ENCODE measurements around the gene PECR. TPM values are rescaled to one million over a fixed set of nuclear protein-coding genes. Genes with fewer than 3 reads are reported as not detected.
A peak's percentile ranks its signal among the peaks of the same experiment; 100 is the strongest.

Gene PECR
- total and polyA plus RNA-seq, 10 of the 15 experiments (the other 5 are each of a cell fraction or from before 2014, with no cell fraction given) = 7.6 to 37.4 (median 25.7) TPM

DNA sequence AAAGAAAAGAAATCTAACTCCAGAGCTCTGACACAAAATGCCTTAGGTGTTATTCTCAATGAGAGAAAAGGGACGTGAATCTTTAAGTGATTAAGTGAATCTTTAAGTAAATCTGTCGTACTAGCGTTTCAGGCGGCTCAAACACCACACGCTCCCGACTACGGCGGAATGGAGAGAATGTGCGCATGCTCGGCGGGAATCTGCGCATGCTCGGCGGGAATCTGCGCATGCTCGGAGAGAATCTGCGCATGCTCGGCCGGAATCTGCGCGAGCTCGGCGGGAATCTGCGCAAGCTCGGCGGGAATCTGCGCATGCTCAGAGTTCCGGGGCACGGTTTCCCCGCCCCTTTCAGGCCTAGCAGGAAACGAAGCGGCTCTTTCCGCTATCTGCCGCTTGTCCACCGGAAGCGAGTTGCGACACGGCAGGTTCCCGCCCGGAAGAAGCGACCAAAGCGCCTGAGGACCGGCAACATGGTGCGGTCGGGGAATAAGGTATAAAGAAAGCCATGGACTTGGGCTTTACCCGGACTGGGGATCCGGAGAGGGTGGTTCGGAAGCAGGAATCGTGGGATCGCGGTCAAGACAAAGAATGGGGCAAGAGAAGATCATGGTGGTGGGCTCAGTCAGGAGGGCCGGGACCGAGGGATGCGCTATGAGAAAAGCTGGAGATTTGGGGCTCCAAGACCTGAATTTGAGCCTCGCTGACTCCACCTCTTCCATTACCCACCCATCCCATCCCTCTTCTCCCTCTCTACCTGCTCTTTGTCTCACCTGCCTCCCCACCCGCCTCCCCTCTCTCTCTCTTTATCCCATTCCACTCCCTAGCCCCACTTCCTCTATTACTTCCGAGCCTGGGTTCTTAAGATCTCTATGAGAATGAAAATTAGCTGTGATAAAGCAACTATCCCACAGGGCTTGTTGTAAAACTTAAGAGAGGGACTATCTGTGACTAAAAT lies 27.6 kb upstream of the PECR start, which contains the start of gene XRCC5 (continued):
- TF ChIP-seq GATAD2B (conservative IDR thresholded peaks at IDR 0.05; ENCODE audit: low read depth) = peak; percentile 68; the same call in 1 of the 2 replicates
- TF ChIP-seq, protein P1, sequence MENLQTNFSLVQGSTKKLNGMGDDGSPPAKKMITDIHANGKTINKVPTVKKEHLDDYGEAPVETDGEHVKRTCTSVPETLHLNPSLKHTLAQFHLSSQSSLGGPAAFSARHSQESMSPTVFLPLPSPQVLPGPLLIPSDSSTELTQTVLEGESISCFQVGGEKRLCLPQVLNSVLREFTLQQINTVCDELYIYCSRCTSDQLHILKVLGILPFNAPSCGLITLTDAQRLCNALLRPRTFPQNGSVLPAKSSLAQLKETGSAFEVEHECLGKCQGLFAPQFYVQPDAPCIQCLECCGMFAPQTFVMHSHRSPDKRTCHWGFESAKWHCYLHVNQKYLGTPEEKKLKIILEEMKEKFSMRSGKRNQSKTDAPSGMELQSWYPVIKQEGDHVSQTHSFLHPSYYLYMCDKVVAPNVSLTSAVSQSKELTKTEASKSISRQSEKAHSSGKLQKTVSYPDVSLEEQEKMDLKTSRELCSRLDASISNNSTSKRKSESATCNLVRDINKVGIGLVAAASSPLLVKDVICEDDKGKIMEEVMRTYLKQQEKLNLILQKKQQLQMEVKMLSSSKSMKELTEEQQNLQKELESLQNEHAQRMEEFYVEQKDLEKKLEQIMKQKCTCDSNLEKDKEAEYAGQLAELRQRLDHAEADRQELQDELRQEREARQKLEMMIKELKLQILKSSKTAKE (IDR thresholded peaks at IDR 0.05; ENCODE audit: low read depth, poor library complexity, severe bottlenecking) = no peak
- peak; percentile 94 for TF ChIP-seq POLR2A (IDR thresholded peaks at IDR 0.05; ENCODE audit: low read depth, low read length)
- TF ChIP-seq BHLHE40 (IDR thresholded peaks at IDR 0.05; ENCODE audit: borderline replicate concordance in 1 of 2, low read depth in 2 of 2, low read length in 1 of 2) = peak in 1 of 2 experiments; percentile 57; a peak in 2 of 4 replicates
- peak; percentile 12 to 37; a peak in 1 of 4 replicates for TF ChIP-seq IKZF2 (IDR thresholded peaks at IDR 0.05)
- TF ChIP-seq MYB (IDR thresholded peaks at IDR 0.05; ENCODE audit: borderline replicate concordance, low read depth, low read length) = no peak
- TF ChIP-seq, protein P2, sequence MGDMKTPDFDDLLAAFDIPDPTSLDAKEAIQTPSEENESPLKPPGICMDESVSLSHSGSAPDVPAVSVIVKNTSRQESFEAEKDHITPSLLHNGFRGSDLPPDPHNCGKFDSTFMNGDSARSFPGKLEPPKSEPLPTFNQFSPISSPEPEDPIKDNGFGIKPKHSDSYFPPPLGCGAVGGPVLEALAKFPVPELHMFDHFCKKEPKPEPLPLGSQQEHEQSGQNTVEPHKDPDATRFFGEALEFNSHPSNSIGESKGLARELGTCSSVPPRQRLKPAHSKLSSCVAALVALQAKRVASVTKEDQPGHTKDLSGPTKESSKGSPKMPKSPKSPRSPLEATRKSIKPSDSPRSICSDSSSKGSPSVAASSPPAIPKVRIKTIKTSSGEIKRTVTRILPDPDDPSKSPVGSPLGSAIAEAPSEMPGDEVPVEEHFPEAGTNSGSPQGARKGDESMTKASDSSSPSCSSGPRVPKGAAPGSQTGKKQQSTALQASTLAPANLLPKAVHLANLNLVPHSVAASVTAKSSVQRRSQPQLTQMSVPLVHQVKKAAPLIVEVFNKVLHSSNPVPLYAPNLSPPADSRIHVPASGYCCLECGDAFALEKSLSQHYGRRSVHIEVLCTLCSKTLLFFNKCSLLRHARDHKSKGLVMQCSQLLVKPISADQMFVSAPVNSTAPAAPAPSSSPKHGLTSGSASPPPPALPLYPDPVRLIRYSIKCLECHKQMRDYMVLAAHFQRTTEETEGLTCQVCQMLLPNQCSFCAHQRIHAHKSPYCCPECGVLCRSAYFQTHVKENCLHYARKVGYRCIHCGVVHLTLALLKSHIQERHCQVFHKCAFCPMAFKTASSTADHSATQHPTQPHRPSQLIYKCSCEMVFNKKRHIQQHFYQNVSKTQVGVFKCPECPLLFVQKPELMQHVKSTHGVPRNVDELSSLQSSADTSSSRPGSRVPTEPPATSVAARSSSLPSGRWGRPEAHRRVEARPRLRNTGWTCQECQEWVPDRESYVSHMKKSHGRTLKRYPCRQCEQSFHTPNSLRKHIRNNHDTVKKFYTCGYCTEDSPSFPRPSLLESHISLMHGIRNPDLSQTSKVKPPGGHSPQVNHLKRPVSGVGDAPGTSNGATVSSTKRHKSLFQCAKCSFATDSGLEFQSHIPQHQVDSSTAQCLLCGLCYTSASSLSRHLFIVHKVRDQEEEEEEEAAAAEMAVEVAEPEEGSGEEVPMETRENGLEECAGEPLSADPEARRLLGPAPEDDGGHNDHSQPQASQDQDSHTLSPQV (IDR thresholded peaks at IDR 0.05) = no peak
- TF ChIP-seq, protein P3, sequence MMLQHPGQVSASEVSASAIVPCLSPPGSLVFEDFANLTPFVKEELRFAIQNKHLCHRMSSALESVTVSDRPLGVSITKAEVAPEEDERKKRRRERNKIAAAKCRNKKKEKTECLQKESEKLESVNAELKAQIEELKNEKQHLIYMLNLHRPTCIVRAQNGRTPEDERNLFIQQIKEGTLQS (IDR thresholded peaks at IDR 0.05; ENCODE audit: borderline replicate concordance, extremely low read depth, low read depth, low read length) = 0 out of 2 replicates have a peak, but pooled peaks have one; percentile 42

All from GM12878 (cell line).